Mesenchymal stem cell (in vitro differentiated cells and primary cell): Measurements from ENCODE around the gene SLC16A10.

Source experiments
- DNase-seq: peaks from one replicate; pipeline ENCODE4 v3.0.0-alpha.2; 2013
- H2AFZ ChIP-seq: one replicate; pipeline ENCODE4 v1.6.1; 2013; ENCODE audit warnings: low read depth, mild to moderate bottlenecking, control low read depth, inconsistent platforms, low read length, moderate library complexity
- H2AK5ac ChIP-seq: 2 replicates; pipeline ENCODE4 v1.6.1; 2013; ENCODE audit warnings: low read length, moderate library complexity, mild to moderate bottlenecking, inconsistent platforms; ENCODE audit not compliant: severe bottlenecking
- H2BK120ac ChIP-seq: one replicate; pipeline ENCODE4 v1.6.1; 2013; ENCODE audit warnings: low read depth, mild to moderate bottlenecking, inconsistent platforms, low read length, moderate library complexity
- H2BK12ac ChIP-seq, 2 experiments: one replicate each; pipeline ENCODE4 v1.6.1; 2013; ENCODE audit warnings: inconsistent platforms in 2 of 2, low read length in 2 of 2, mild to moderate bottlenecking in 2 of 2, moderate library complexity in 2 of 2, control low read depth in 1 of 2
- H2BK15ac ChIP-seq: one replicate; pipeline ENCODE4 v1.6.1; 2013; ENCODE audit warnings: mild to moderate bottlenecking, low read depth, inconsistent platforms; ENCODE audit not compliant: poor library complexity, severe bottlenecking
- H2BK5ac ChIP-seq: 2 replicates; pipeline ENCODE4 v1.6.1; 2013; ENCODE audit warnings: low read depth, mild to moderate bottlenecking, low read length, control low read depth, inconsistent platforms; ENCODE audit not compliant: poor library complexity, severe bottlenecking
- H3K14ac ChIP-seq, 2 experiments: one replicate each; pipeline ENCODE4 v1.6.1; 2013; ENCODE audit warnings: inconsistent platforms in 2 of 2, low read length in 2 of 2, control low read depth in 1 of 2, mild to moderate bottlenecking in 1 of 2, moderate library complexity in 1 of 2
- H3K18ac ChIP-seq, 2 experiments: one replicate each; pipeline ENCODE4 v1.6.1; 2013; ENCODE audit warnings: inconsistent platforms in 2 of 2, low read length in 2 of 2, control low read depth in 1 of 2, low read depth in 1 of 2, mild to moderate bottlenecking in 1 of 2
- H3K23ac ChIP-seq, 2 experiments: one replicate each; pipeline ENCODE4 v1.6.1; 2013; ENCODE audit warnings: inconsistent platforms in 2 of 2, low read length in 2 of 2, mild to moderate bottlenecking in 2 of 2, moderate library complexity in 2 of 2, control low read depth in 1 of 2
- H3K27ac ChIP-seq: 2 replicates; pipeline ENCODE4 v1.5.1; 2013; ENCODE audit warnings: mild to moderate bottlenecking, moderate library complexity, low read length, control low read depth, inconsistent platforms; ENCODE audit not compliant: poor library complexity, severe bottlenecking
- H3K27me3 ChIP-seq, 2 experiments: 2 replicates each; pipeline versions ENCODE4 v1.6.1 to v1.7.0; 2013; ENCODE audit warnings: low read length in 2 of 2, mild to moderate bottlenecking in 2 of 2, moderate library complexity in 2 of 2, control low read depth in 1 of 2, inconsistent platforms in 1 of 2; ENCODE audit not compliant: control insufficient read depth in 1 of 2, insufficient read depth in 1 of 2
- H3K36me3 ChIP-seq, 2 experiments: 2 replicates each; pipeline versions ENCODE4 v1.6.1 to v1.7.0; 2013; ENCODE audit warnings: low read length in 2 of 2, control low read depth in 1 of 2, inconsistent platforms in 1 of 2, low read depth in 1 of 2, mild to moderate bottlenecking in 1 of 2; ENCODE audit not compliant: insufficient read depth in 2 of 2, control insufficient read depth in 1 of 2
- H3K4ac ChIP-seq, 2 experiments: one replicate each; pipeline ENCODE4 v1.6.1; 2013; ENCODE audit warnings: inconsistent platforms in 2 of 2, low read length in 2 of 2, mild to moderate bottlenecking in 2 of 2, moderate library complexity in 2 of 2, control low read depth in 1 of 2, low read depth in 1 of 2
- H3K4me1 ChIP-seq: 2 replicates; pipeline ENCODE4 v1.6.1; 2013; ENCODE audit warnings: low read depth, low read length, control low read depth; ENCODE audit not compliant: control insufficient read depth, insufficient read depth
- H3K4me2 ChIP-seq: 2 replicates; pipeline ENCODE4 v1.6.1; 2013; ENCODE audit warnings: low read length, mild to moderate bottlenecking, inconsistent platforms; ENCODE audit not compliant: poor library complexity, severe bottlenecking
- H3K4me3 ChIP-seq, 2 experiments: 2 replicates each; pipeline versions ENCODE4 v1.5.1 to v1.7.0; 2013; ENCODE audit warnings: low read length in 2 of 2, mild to moderate bottlenecking in 2 of 2, control low read depth in 1 of 2, low read depth in 1 of 2; ENCODE audit not compliant: insufficient read depth in 1 of 2
- H3K79me1 ChIP-seq: replicated peaks from 2 replicates; pipeline ENCODE4 v1.6.1; 2013; ENCODE audit warnings: mild to moderate bottlenecking, control low read depth, low read length, inconsistent platforms; ENCODE audit not compliant: poor library complexity, severe bottlenecking
- H3K9ac ChIP-seq: 2 replicates; pipeline ENCODE4 v1.7.0; 2013; ENCODE audit warnings: mild to moderate bottlenecking, low read length, moderate library complexity
- H3K9me3 ChIP-seq: 2 replicates; pipeline ENCODE4 v1.7.0; 2013; ENCODE audit warnings: mild to moderate bottlenecking, low read length; ENCODE audit not compliant: control insufficient read depth
- H4K8ac ChIP-seq: one replicate; pipeline ENCODE4 v1.6.1; 2013; ENCODE audit warnings: inconsistent platforms, mild to moderate bottlenecking, low read length, moderate library complexity
- H4K91ac ChIP-seq: one replicate; pipeline ENCODE4 v1.6.1; 2013; ENCODE audit warnings: mild to moderate bottlenecking, low read length, inconsistent platforms
- WGBS: methylation state at CpG from one replicate; pipeline ENCODE4 v1.1.7; 2013; ENCODE audit warnings: mixed read lengths; 5-methylcytosine and 5-hydroxymethylcytosine counted together

The SLC16A10 gene

GRCh38 chr6:111210194-111210728, 123.0 kb downstream of the SLC16A10 start:
- no peak overlapping the region for H4K8ac ChIP-seq

DNA sequence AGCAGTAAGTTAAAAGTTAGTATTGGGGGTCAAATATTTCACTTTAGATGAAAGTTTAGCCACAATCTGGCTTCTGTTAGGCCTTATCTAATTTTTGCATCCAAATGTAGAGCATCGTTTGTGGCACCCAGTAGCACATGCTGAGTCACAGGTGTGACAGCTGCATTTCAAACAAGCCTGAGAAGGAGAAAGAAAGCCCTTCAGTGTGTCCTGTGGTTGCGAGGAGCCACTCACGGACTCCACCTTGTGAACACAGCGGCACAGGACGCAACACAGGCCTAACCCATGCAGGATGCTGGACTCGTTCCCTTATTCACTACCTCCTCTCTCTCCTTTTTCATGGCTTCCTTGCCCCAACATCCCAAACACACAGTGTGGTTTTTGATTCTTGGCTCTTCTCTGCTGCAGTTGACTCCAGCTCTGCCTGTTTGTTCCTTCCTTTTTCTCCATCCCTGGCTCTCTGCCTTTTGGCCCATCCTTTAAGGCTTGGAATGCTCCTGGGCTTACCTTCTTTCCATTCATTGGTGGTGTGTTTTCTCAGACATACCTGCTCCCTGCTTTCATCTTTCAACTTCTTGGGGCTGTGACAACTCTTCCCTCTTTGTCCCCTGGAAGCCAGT, 124.2 kb downstream of the SLC16A10 start:
- Histone ChIP-seq H3K27me3 (no peaks in the 10 kb centered on the region), H2AFZ (no peak overlapping the region), H3K4me3 (no peak overlapping the region), H2BK12ac (no peak overlapping the region), H3K27ac (no peak overlapping the region), H3K9me3 (no peaks in the 10 kb centered on the region), H3K79me1 (no peaks in the 10 kb centered on the region), H3K4ac (no peak overlapping the region), H3K18ac (no peak overlapping the region), H2BK120ac (no peak overlapping the region), H4K91ac (no peak overlapping the region), H3K23ac (no peak overlapping the region), H3K9ac (no peak overlapping the region), H2AK5ac (no peak overlapping the region), H2BK5ac (no peak overlapping the region), H2BK15ac (no peak overlapping the region), H3K14ac (no peak overlapping the region), H3K4me1 (no peaks in the 10 kb centered on the region), H4K8ac (no peak overlapping the region), H3K36me3 (no peaks in the 10 kb centered on the region), H3K4me2 (no peak overlapping the region)
- DNase-seq = no peak
- 85% methylated on average over 6 of the region's 6 CpGs for WGBS

More at GRCh38 chr6:111210194-111210728, 123.0 kb downstream of the SLC16A10 start:
- Histone ChIP-seq H2BK5ac (no peak overlapping the region), H4K91ac (no peak overlapping the region), H2BK15ac (no peak overlapping the region), H2AFZ (no peak overlapping the region), H3K9ac (no peak overlapping the region), H3K4ac (no peak overlapping the region), H3K27ac (no peak overlapping the region), H3K79me1 (no peaks in the 10 kb centered on the region), H3K14ac (no peak overlapping the region), H3K36me3 (no peaks in the 10 kb centered on the region), H3K4me1 (no peaks in the 10 kb centered on the region), H3K4me2 (no peak overlapping the region), H3K23ac (no peak overlapping the region), H3K9me3 (no peaks in the 10 kb centered on the region), H3K27me3 (no peaks in the 10 kb centered on the region), H2BK120ac (no peak overlapping the region), H3K18ac (no peak overlapping the region), H2BK12ac (no peak overlapping the region), H3K4me3 (no peak overlapping the region), H2AK5ac (no peak overlapping the region)
- peak; percentile 66 for DNase-seq
- 22% methylated on average over 1 of the region's 1 CpG for WGBS

- Histone ChIP-seq H3K79me1 (no peaks in the 10 kb centered on the region), H3K4me1 (no peaks in the 10 kb centered on the region), H3K36me3 (no peaks in the 10 kb centered on the region), H2BK120ac (no peak overlapping the region), H3K9me3 (no peaks in the 10 kb centered on the region), H4K91ac (no peak overlapping the region), H2BK15ac (no peak overlapping the region), H2AFZ (no peak overlapping the region), H3K4me2 (no peak overlapping the region), H3K27me3 (no peaks in the 10 kb centered on the region), H3K4ac (no peak overlapping the region), H3K9ac (no peak overlapping the region), H3K4me3 (no peak overlapping the region), H2BK5ac (no peak overlapping the region), H3K18ac (no peak overlapping the region), H2BK12ac (no peak overlapping the region), H3K27ac (no peak overlapping the region), H3K14ac (no peak overlapping the region), H4K8ac (no peak overlapping the region), H3K23ac (no peak overlapping the region), H2AK5ac (no peak overlapping the region)
- no peak for DNase-seq
- WGBS = 100% methylated on average over 1 of the region's 3 CpGs
These were observed 125.3 kb downstream of the SLC16A10 start for GRCh38 chr6:111212625-111213024.

- Histone ChIP-seq H2BK12ac (no peak overlapping the region), H3K27me3 (no peaks in the 10 kb centered on the region), H3K4ac (no peak overlapping the region), H3K4me2 (no peak overlapping the region), H3K4me1 (no peaks in the 10 kb centered on the region), H4K8ac (no peak overlapping the region), H3K9me3 (no peaks in the 10 kb centered on the region), H3K4me3 (no peak overlapping the region), H3K27ac (no peak overlapping the region), H4K91ac (no peak overlapping the region), H3K79me1 (no peaks in the 10 kb centered on the region), H2BK120ac (no peak overlapping the region), H3K23ac (no peak overlapping the region), H3K9ac (no peak overlapping the region), H3K18ac (no peak overlapping the region), H2AFZ (no peak overlapping the region), H3K36me3 (no peaks in the 10 kb centered on the region), H2AK5ac (no peak overlapping the region), H2BK15ac (no peak overlapping the region), H2BK5ac (no peak overlapping the region), H3K14ac (no peak overlapping the region)
- no peak for DNase-seq
- WGBS = 60% methylated on average over 1 of the region's 1 CpG
These were observed 127.8 kb downstream of the SLC16A10 start for GRCh38 chr6:111215131-111215530.
